NT2/D1 (cell line): ENCODE results near the gene DAD1.
"Not testable (repeated sequence)": the region's sequence is repeated elsewhere in the genome, so short reads cannot be mapped to it uniquely, and the experiment has no call there.

Source experiments
- DNase-seq: peaks from one replicate; pipeline ENCODE4 v3.0.0-alpha.2; 2011; ENCODE audit warnings: low read depth, low spot score
- H3K27me3 ChIP-seq: 2 replicates; pipeline ENCODE4 v1.6.0; 2011; ENCODE audit warnings: mild to moderate bottlenecking; ENCODE audit not compliant: insufficient read length, insufficient read depth
- H3K36me3 ChIP-seq: 2 replicates; pipeline ENCODE4 v1.6.1; 2011; ENCODE audit warnings: mild to moderate bottlenecking, low read length, mixed read lengths; ENCODE audit not compliant: insufficient read depth, insufficient read length
- H3K4me1 ChIP-seq: 2 replicates; pipeline ENCODE4 v1.5.1; 2011; ENCODE audit not compliant: insufficient read depth, insufficient read length
- H3K4me3 ChIP-seq: 2 replicates; pipeline ENCODE4 v1.5.1; 2011; ENCODE audit warnings: low read depth; ENCODE audit not compliant: insufficient read length
- H3K9ac ChIP-seq: 2 replicates; pipeline ENCODE4 v1.6.0; 2011; ENCODE audit warnings: low read depth; ENCODE audit not compliant: insufficient read length
- H3K9me3 ChIP-seq: 2 replicates; pipeline ENCODE4 v1.5.1; 2011; ENCODE audit warnings: mild to moderate bottlenecking, low read length; ENCODE audit not compliant: insufficient read depth
- SUZ12 ChIP-seq: IDR thresholded peaks from 2 replicates; pipeline ENCODE4 v1.6.1; 2011; ENCODE audit not compliant: insufficient read length, insufficient read depth; ENCODE audit errors: extremely low read depth
- YY1 ChIP-seq: IDR thresholded peaks from 2 replicates; pipeline ENCODE4 v1.6.1; 2011; ENCODE audit not compliant: insufficient read length, insufficient read depth
- ZNF274 ChIP-seq: IDR thresholded peaks from 2 replicates; pipeline ENCODE4 v1.6.1; 2011; ENCODE audit warnings: mild to moderate bottlenecking, low read depth, low read length

Gene DAD1

GRCh38 chr14:22555384-22556011 is 33.5 kb downstream of the DAD1 start:
- no peak overlapping the region for H3K4me3 ChIP-seq
- H3K27me3 ChIP-seq = no peaks in the 10 kb centered on the region
- H3K9me3 ChIP-seq = no peaks in the 10 kb centered on the region
- no peak for DNase-seq
- H3K36me3 ChIP-seq = no peaks in the 10 kb centered on the region
- peaks cover 15% of the 10 kb centered on the region for H3K4me1 ChIP-seq
- H3K9ac ChIP-seq = no peak overlapping the region
- TF ChIP-seq ZNF274 (no peak), YY1 (no peak), SUZ12 (no peak)

DNA sequence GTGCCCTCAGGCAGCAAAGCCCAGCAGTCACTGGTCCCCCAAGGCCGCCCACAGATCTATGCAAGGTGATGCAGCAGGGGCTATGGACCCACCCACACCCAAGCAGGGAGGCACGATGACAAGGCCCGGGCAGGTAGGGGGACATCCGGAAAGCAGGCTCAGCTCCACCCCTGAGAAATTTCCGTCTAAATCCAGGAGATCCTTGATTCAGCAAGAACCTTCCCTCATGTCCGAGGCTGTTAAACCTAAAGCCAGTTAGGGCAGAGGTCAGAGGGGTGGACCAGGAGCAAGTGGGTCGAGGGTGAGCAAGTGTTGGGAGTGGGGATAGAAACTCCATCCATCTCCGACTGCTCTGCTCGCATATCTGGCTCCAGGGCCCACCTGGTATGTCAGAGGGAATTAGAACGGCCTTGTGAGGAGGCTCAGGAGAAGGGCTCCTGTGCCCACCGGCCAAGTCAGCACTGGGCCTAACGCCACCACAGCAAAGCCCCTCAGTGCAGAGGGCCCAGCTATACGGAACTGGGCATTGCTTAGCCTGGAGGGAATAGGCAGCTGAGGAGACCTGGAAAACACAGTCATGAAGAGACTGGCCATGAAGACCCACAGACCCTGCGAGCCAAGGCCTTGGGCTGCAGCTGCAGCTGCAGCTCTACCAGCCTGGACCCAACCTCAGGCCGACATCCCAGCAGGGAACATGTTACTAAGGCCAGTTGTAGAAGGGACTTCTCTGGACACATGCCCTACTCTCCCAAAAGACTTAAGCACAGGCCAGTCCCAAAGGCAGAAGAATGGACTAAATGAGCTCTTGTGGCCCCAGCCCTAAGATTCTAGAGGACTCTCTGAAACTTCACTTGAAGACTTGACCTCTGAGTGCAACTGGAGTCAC is 34.3 kb downstream of the DAD1 start:
- Histone ChIP-seq H3K9ac (no peak overlapping the region), H3K27me3 (no peaks in the 10 kb centered on the region), H3K36me3 (no peaks in the 10 kb centered on the region), H3K9me3 (no peaks in the 10 kb centered on the region), H3K4me1 (peaks cover 15% of the 10 kb centered on the region), H3K4me3 (no peak overlapping the region)
- TF ChIP-seq YY1 (no peak), SUZ12 (no peak), ZNF274 (no peak)
- DNase-seq = no peak

- peaks cover 17% of the 10 kb centered on the region for H3K4me1 ChIP-seq
- not testable (repeated sequence) for H3K9me3 ChIP-seq, H3K9ac ChIP-seq, H3K36me3 ChIP-seq, H3K27me3 ChIP-seq, H3K4me3 ChIP-seq, DNase-seq
Observed at GRCh38 chr14:22553861-22554497, 35.0 kb downstream of the DAD1 start.

DNA sequence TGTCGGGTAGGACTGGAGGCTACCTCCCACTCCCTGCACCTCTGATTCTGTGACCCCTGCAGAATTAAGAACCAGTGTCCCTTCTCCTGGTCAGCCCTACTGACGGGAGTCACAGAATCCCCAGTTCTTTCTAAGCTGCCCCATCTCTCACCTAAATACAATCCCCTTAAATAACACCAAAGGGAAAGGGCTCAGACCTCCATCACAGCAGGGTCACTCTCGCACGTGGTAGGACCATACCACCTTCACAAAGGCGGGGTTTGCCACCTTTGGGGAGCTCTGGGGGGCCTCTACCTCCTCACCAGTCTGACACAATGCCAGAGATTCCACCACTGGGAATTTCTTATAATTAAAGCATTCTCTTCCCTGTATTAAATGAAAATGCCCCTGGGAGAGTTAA is 35.6 kb downstream of the DAD1 start:
- H3K9ac ChIP-seq = no peak overlapping the region
- H3K36me3 ChIP-seq = no peaks in the 10 kb centered on the region
- no peaks in the 10 kb centered on the region for H3K27me3 ChIP-seq
- DNase-seq = no peak
- H3K4me3 ChIP-seq = no peak overlapping the region
- no peaks in the 10 kb centered on the region for H3K9me3 ChIP-seq
- TF ChIP-seq YY1 = no peak
- no peak for TF ChIP-seq SUZ12
- TF ChIP-seq ZNF274 = no peak
- H3K4me1 ChIP-seq = peaks cover 17% of the 10 kb centered on the region

- no peaks in the 10 kb centered on the region for H3K27me3 ChIP-seq
- H3K4me3 ChIP-seq = no peak overlapping the region
- H3K4me1 ChIP-seq = peaks cover 19% of the 10 kb centered on the region
- no peak overlapping the region for H3K9ac ChIP-seq
- no peaks in the 10 kb centered on the region for H3K36me3 ChIP-seq
- H3K9me3 ChIP-seq = no peaks in the 10 kb centered on the region
- no peak for DNase-seq
- no peak for TF ChIP-seq ZNF274
- no peak for TF ChIP-seq YY1
- TF ChIP-seq SUZ12 = no peak
Observed at GRCh38 chr14:22552827-22553076, 36.3 kb downstream of the DAD1 start.

DNA sequence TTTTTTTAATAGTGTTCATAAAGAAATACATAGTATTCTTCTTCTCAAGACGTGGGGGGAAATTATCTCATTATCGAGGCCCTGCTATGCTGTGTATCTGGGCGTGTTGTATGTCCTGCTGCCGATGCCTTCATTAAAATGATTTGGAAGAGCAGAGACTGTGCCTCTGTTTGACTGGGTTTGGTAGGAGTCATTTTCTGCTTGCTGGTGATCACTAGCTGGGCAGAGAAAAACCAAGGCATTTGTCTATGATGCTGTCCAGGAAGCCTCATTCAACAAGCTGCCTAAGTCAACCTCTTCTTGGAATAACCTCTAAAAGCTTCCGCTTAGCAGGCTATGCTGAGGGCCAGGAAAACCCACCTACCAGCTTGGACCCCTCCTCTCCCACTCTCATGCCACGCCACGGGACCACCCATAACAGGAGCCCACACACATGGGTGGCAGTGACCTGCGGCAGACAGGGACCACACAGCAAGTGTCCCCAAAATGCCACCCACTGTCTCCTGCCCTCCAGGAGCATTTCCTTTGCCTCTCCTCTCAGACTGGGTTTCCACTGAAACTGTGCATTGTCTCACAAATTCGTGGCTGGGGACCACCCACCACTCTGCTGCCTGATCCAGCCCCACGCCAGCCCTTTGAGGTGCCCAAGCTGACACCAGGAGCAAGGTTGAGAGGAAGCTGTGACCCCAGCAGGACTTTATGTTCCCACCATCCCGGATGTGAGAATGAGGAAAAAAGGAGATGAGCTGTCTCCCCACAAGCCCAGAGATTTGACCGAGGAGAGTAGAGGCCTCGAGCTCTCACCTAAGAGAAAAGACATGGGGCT is 36.8 kb downstream of the DAD1 start:
- Histone ChIP-seq H3K36me3 (no peaks in the 10 kb centered on the region), H3K4me1 (peaks cover 17% of the 10 kb centered on the region), H3K9me3 (no peaks in the 10 kb centered on the region), H3K9ac (no peak overlapping the region), H3K4me3 (no peak overlapping the region), H3K27me3 (no peaks in the 10 kb centered on the region)
- TF ChIP-seq ZNF274 (no peak), SUZ12 (no peak), YY1 (no peak)
- DNase-seq = no peak

DNA sequence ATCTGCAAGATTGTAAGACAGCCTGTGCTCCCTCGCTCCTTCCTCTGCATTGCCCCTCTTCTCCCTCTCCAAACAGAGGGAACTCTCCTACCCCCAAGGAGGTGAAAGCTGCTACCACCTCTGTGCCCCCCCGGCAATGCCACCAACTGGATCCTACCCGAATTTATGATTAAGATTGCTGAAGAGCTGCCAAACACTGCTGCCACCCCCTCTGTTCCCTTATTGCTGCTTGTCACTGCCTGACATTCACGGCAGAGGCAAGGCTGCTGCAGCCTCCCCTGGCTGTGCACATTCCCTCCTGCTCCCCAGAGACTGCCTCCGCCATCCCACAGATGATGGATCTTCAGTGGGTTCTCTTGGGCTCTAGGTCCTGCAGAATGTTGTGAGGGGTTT is 37.4 kb downstream of the DAD1 start:
- no peak for TF ChIP-seq ZNF274
- no peak for TF ChIP-seq YY1
- no peak for TF ChIP-seq SUZ12
- Histone ChIP-seq H3K4me1 (peaks cover 16% of the 10 kb centered on the region), H3K36me3 (no peaks in the 10 kb centered on the region), H3K27me3 (no peaks in the 10 kb centered on the region), H3K9ac (no peak overlapping the region), H3K9me3 (no peaks in the 10 kb centered on the region), H3K4me3 (no peak overlapping the region)
- no peak for DNase-seq
